Renal pelvis (tissue), 4 donors: ENCODE measurements around the gene DLG2. TPM values are rescaled to one million over a fixed set of nuclear protein-coding genes. Genes with fewer than 3 reads are reported as not detected.

ENCODE experiments used
- DNase-seq: peaks from one replicate; pipeline ENCODE4 v3.0.0-alpha.2; 2013
- polyA plus RNA-seq, 3 donors: library from polyadenylated mRNA; unstranded; fragments of 120-200 nt; gene quantifications; one replicate each; pipeline ENCODE4 v1.2.1, GENCODE V29; 2013; ENCODE audit not compliant: insufficient read length in 3 of 3

Gene DLG2
- polyA plus RNA-seq, 3 donors: 10.1 to 16.6 (median 13.0) TPM

DNA sequence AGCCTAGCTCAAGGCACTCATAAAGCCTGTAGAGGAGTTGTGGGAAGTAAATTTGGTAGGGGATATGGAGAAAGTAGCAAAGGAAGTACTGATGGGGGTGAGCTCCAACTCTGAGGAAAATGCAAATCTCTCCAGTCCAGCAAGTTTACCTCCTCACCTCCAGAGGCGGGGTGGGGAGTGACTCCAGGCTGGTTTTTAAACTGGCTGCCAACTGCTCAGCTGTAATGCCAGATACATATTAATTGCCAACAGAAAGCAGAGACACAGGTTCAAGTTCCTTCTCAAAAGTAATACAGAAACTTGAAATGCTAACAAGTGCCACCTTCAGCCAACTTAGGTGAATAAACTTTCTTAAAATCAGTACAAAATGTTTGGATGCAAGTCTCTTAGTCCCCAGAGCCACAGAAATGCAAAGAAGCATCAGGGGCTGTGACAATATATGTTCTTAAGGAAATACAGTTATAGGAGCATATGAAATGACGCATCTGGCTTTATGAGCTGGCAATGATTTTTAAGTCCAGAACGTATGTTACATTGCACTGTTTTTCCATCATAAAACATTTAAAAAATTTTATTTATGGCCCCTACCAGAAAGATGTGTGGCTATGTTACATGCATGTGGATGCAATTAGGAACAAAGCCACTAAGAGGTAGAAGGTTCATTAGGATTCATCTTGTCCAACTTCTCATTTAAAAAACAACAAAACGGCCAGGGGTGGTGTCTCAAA lies 1904.6 kb downstream of the DLG2 start:
- DNase-seq: no peak

DNA sequence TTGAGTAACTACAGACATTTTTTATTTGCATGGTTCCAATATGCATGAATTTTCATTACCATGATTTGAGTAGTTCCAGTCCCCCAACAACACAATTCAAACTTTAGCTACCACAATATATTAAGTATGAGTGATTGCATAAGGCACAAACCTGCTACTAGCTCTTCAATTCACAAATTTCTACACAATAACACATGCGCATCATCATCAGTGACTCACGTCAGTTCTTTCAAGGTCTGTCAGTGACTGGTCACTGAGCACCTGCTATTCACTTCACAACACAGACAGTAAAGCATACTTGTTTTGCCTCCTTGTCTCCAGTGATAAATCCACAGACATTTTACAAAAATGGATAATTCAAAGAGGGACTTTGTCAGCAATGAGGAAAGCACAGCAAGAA lies 1905.9 kb downstream of the DLG2 start:
- DNase-seq: no peak

DNA sequence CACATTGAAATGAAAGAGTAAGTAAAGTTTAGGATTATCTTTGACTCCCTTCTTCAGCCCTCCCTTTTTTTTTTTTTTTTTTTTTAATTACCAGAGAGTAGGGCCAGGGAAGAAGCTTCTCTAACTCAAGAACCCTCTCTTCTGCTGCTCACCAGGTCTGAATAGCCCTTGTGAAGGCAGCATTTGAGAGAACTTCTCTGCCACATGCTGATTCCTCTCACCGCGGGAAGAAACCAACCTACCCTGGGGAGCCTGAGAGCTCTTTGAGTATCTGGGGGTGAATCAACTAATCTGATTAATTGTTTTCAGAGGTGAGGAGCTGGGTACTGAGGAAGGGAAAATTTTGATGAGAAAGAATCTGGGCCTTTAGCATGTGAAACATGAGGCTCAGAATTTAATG lies 1906.5 kb downstream of the DLG2 start:
- DNase-seq: no peak

DNA sequence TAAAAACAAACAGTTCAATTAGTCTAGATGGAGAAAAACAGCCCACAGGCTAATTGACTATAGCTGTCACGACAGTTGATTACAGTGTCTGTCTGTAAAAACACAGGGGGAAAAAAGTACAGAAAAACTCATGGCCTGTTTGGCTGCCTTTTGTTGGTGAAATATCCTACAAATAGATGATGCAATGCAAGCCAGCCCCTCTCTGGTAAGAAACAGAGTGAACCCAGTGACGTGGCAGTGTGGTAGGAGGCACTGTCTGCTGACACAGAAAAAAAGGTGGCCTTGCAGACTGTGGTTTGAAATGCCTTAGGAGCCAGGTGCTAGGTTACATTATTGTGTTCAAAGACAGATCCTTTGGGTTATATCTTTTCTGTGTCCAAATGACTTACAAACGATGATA lies 1909.6 kb downstream of the DLG2 start:
- no peak for DNase-seq

DNA sequence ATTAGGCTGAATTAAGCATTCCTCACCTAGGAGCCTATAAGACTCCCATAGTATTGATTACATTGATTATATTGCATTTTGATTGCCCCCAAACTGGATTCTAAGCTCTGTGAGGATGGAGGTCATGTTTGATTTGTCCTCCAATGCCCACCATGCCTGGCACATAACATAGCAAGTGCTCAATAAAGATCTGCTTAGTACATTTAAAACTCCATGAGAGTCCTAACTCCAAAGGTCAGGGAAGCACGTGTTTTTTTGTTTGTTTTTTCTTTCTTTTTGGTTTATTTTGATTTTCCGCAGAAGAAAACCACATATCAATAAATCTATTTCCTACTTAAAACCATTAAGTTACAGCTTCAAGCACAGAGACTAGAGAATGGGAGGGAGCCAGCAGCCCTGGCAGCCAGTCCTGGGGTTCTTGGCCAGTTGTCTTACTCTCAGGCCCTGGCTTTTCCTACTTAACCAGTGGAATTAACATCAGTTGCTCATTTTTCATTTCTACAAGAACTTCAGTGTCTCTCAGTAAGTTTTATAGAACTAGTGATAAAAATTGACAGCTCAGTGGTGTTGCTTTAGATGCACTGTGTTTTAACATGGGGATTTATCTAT lies 1911.1 kb downstream of the DLG2 start:
- no peak for DNase-seq

DNA sequence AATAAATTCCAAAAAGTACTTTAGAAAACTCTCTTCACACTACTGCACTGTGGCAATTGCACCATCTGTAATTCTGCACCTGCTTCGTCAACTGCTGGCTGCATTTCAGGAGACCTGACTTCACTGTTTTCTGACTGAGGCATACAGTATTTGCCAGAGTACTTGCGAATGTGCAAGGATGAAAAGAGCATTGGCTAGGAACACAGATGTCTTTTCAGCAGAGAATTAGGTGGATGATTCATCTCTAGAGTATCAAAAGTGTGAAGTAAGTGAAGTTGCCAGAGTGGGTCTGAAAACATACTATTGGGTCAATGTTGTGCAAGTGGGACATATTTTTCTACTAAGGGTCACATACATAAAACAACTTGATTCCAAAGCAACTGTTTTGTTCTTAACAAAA lies 1913.4 kb downstream of the DLG2 start:
- DNase-seq: no peak

DNA sequence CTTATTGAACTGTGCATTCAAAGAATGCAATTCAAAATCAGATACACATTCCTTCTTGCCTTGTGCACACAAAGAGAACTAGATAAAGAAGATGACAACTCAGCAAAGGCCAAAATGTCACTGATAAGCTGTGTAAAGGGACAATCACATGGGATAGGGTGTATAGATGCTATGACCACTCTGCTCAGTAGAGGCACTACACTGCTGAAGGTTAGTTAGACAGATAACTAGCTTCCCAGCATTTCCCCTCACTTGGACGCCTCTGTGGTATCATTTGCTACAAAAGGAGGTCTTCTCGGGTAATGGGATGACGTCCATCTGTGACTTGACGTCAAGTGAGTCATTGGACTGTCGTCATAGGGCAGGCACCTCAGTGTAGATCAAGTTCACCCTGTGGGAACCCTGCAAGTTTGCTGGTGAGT lies 1916.0 kb downstream of the DLG2 start:
- DNase-seq: no peak

DNA sequence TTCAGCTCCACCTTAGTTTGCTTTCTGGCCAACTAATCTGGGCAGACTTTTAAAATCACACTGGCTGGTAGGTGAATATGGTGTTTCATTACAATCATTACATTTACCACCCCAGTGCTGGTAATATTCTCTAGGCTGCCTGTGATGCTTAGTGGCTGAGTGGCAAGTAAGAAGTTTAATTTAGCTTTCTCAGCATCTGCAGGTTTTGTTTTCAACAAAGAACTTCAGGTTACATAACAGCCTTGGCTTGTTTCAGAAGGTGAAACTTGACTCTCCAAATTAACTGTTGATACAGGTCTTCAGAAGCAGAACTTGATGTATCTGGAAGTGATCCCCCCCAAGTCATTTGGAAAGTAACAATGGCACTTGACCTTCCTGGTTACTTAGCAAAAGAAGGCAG lies 1917.7 kb downstream of the DLG2 start:
- DNase-seq: no peak

DNA sequence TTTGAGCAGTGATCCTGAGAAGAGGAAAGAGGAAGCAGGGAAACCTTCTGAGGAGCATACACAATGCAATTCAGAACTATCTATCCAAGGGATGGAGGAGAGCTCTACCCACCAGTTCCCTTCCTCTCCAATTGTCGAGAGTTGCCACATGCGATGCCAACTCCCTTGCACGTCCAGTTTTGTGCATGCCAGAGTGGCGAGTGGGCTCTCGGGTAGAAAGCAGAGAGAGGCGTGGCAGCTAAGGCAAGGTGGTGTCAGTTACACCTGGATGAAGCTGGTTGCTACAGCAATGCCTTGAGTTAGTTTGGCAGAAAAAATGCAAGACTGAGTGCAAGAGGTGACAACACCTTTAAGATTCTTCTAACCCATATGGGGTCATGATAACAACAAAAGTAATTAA lies 1920.6 kb downstream of the DLG2 start:
- DNase-seq: no peak

DNA sequence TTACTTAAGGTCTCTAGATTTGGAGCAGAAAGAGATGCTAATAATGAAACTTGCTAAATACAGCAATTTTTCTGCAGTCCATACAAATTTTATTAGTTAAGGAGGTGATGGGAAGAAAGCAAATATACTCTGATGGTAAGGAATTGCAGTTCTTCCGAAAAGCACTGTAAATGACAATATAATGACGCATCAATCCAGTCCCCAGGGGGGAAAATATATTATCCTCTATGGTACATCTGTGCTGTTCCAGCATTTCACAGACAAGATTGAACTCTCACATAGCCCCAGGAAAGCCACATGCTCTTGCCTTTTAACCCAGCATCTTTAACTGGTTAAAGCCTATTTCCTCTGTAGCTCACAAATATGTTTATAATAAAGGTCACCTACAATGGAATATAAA lies 1924.3 kb downstream of the DLG2 start:
- no peak for DNase-seq

DNA sequence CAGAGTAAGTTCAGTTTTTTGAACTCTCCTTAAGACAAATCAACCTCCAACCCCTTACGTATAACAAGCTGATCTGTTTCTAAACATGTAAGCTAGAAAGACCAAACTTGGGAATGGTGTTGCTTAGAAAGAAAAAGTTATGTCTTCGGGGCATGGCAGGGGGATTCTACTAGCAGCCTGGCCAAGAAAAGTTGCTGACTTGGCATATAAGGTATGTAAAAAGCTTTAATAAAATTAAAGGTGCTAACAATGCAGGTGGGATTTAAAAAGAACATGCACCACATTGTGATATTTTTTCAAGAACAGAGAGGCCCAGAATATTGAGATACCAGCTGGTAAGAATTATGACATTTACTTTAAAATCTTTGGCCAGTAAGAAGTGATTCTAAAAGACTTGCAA lies 1929.6 kb downstream of the DLG2 start:
- no peak for DNase-seq

DNA sequence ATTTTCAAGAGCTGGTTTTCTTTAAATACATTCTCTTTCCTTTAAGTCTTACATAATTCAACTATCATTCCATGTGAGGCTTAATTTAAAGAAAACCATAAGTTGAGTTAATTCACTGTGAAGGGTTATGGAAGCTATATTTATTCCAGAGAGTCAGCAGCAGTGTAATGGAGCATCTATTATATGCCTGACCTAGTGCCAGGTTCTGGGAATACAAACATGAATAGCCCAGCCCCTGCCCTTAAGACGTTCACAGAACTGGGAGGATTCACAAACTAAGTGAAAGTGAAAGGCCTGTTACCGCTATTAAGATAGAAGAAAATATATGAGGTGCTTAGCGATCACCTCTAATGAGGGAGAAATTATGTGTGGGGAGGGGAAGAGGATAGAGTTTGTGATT lies 1932.1 kb downstream of the DLG2 start:
- no peak for DNase-seq

DNA sequence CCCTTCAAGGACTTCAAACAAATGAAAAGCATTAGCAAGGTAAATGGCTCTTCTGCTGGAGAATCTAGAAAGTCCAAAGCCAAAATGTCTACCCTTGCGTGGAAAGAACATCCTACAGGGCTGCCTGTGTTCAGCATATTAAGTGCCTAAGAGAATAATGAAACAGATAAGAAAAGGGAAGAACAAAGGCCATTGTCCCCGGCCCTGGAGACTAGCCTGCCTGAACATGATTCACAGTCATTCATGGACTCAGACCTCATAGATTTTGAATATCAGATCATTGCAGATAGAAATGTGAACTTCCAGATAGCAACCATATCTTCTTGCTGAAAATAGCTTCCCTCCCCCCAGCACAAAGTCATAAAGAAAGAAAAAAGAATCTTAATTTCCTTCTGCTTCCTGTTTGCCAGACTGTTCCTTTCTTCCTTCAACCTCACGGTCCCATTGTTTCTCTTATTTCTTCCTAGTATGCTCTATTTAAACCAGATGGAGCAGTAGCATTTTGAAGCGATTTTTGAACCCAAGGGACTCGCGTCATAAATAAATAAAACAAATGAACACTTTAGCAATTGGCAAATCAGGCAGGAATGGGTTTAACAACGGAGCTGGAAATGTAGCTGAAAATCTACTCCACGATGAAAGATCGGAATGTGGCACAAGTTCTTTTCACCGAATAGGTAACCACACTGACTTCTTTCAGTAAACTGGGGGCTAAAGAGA lies 1932.8 kb downstream of the DLG2 start:
- no peak for DNase-seq

DNA sequence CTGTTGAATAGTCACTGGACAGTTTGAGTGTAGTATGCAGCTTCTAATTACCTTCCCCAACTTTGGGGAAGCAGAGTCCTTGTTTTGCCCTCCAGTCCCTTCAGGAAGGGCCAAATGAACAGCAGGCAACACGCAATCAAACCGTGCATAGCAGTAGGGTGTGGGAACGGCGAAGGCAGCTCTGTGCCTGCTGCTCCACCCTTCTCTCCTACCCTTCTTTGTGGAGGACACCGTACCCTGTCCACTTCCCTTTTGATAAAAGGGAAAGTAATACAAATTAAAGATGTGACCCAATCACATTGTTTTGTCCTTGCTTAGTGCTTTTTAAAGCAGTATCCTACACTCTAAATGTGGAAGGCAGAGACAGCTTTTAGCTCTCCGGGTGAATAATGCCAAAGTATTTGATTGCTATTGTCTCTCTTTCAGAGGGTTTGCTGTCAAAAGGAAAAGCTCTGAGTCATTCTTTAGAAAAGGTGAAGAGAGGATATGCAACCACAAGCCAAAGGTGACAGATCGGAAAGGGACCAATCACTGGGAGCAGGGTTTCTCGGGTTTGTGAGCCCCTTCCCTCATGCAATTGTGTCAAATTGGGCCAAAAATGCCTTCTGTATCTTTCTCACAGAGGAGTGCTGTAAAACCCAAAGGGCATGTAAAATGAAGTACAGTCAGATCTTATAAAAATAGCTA lies 1933.7 kb downstream of the DLG2 start:
- DNase-seq: no peak

DNA sequence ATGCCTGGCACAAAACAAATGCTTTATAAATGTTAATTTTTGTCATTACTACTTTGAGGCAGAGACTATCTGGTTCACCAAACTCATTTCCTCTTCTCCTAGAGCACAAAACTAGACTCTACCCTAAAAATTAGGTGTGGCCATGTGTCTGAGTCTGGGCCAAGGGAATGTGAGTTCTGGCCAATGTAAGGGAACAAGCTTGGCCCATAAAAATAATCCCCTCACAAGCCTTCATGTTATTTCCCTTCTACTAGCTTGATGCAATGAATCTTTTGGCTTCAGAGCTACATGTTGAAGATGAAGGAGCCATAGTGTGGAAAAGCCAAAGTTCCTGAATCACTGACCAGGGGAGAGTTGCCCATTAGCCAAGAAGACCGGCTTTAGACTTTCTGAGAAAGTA lies 1934.5 kb downstream of the DLG2 start:
- DNase-seq: no peak

DNA sequence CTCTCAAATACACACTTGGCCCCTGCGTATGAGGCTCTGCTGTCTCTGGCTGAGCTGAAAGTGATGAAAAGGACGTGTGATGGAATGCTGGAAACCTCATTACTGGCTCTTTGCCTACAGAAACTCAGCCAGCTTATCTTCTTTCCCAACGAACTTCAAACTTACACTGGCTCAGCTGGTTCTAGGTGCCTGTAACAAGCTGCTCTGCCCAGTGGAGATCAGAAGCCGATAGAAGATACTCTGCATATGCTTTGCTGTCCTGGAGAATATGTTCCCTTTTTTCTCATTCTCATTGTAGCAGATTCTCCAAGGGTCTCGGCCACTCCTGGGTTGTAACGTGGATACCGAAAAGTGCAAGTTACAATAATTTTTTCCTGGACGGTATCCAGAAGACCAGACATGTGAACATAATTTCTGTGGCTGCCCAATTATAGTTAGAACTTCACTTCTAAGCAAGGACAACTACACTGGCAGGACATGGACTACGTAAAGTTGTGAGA lies 1935.6 kb downstream of the DLG2 start:
- no peak for DNase-seq

DNA sequence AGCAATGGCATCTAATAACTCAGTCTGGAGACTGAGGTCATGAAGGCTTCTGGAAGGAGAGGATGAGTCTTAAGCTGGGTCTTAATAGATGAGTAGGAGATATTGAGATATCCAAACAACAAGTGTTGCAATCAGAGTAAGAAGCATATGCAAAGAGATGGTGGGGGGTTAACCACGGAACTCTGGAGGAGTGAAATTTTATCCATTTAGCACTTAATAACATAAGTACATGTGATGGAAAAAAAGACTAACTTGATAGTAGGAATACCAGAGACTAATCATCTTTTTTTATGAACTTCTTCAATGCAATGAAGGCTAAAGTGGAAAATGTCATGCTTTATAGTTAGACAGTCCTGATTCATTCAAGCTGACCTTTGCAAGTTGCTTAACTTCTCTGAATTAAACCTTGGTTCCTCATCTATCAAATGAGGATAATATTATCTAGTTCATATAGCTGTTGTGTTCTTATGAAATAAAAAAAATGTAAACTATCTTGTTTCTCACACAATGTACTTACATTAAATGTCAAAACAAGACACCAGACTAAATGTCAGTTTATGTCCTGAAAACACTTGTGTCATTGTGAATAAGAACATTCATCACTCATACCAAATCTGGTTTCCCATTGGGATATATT lies 1937.9 kb downstream of the DLG2 start:
- no peak for DNase-seq

DNA sequence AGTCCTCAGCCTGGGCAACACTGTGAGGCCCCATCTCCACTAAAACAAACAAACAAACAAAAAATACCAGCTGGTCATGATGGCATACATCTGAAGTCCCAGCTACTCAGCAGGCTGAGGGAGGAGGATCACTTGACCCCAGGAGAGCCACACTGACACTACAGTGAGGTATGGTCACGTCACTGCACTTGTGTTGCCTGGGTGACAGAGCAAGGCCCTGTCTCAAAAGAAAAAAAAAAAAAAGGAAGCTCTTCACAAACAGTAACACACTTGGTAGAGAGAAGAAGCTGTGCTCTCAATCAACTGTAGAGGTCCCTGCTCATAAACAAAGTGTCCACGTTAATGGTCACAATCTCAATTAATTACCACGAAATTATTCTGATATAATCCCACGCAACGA lies 1939.4 kb downstream of the DLG2 start:
- no peak for DNase-seq

DNA sequence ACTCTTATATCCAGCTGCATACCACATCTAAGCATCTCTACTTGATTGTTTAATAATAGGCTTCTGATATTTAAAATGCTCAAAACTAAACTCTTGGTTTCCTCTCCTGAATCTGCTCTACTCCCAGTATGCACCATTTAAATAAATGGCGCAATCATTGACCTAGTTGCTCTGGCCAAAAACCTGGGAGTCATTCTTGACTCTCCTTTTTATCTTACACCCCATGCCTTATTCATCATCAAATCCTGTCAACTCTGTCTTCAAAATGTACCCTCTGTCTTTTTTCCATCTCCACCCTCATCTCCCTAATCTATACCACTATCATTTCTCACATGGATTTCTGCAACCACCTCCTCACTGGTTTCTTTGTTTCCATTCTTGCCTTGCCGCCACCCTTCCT lies 1941.4 kb downstream of the DLG2 start:
- no peak for DNase-seq

DNA sequence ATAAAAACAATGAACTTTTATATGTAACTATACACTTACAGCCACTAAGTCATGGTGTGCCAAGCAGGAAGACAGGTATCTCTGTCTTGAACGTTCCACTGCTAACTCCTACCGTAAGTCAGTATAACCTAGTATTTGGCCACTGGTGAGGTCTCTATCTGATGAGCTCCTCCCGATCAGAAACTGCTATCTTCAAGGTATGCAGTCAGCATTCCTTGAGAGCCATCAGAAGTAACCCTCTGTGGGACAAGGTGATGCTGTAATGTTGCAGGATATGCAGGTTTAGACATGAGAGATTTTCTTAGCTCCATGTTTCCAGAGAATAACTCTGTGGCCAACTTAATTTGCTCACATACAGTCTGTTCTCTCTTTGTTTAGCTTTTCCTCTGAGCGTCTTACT lies 1943.1 kb downstream of the DLG2 start:
- no peak for DNase-seq

DNA sequence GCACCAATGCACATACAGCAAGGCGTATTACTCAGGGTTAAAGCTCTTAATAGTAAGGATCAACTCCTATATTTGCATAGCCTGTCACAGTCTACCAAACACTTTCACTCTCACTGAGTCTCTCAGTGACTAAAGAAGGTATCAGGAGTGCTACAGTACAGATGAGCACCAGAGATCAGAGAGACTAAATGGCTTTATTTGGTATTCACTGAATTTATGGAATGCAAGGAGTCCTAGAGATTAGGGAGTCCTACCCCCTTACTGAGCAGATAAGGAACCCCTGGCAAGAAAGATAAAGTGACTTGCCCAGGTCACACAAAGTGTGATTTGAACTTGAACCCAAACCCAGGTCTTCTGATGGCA lies 1944.6 kb downstream of the DLG2 start:
- DNase-seq: no peak
